Stimulated activated CD4-positive, alpha-beta T cell treated with anti-CD3 and anti-CD28 coated beads, TNF-alpha, amount 100 ng/mL, for 48 hours (primary cell): ENCODE data around the gene ANO2.

Experiments
- DNase-seq, 3 donors: peaks; one replicate each; pipeline ENCODE4 v3.0.0-alpha.2; 2020; ENCODE audit warnings: low read depth in 3 of 3

Gene ANO2

GRCh38 chr12:5723711-5724252 lies 221.3 kb downstream of the ANO2 start:
- DNase-seq = no peak

- no peak for DNase-seq
Observed at GRCh38 chr12:5723071-5723470, 222.0 kb downstream of the ANO2 start.

GRCh38 chr12:5720381-5721005 lies 224.6 kb downstream of the ANO2 start:
- DNase-seq = no peak

- DNase-seq = no peak
Observed at GRCh38 chr12:5718680-5719079, 226.4 kb downstream of the ANO2 start.

- no peak for DNase-seq
Observed at GRCh38 chr12:5718073-5718472, 227.0 kb downstream of the ANO2 start.

GRCh38 chr12:5716976-5717375 lies 228.1 kb downstream of the ANO2 start:
- DNase-seq = no peak

- no peak for DNase-seq
Observed at GRCh38 chr12:5716201-5716600, 228.9 kb downstream of the ANO2 start.

GRCh38 chr12:5715021-5715420 lies 230.0 kb downstream of the ANO2 start:
- no peak for DNase-seq

GRCh38 chr12:5713599-5714081 lies 231.4 kb downstream of the ANO2 start:
- no peak for DNase-seq

- no peak for DNase-seq
Observed at GRCh38 chr12:5710260-5710878, 234.7 kb downstream of the ANO2 start.

- no peak for DNase-seq
Observed at GRCh38 chr12:5708371-5708770, 236.7 kb downstream of the ANO2 start.

GRCh38 chr12:5706247-5706646 lies 238.8 kb downstream of the ANO2 start:
- DNase-seq = no peak

- DNase-seq = no peak
Observed at GRCh38 chr12:5705791-5706190, 239.3 kb downstream of the ANO2 start.

- no peak for DNase-seq
Observed at GRCh38 chr12:5694759-5695409, 250.2 kb downstream of the ANO2 start.

- DNase-seq = no peak
Observed at GRCh38 chr12:5692850-5693249, 252.2 kb downstream of the ANO2 start.

- no peak for DNase-seq
Observed at GRCh38 chr12:5691943-5692342, 253.1 kb downstream of the ANO2 start.

GRCh38 chr12:5690240-5690639 lies 254.8 kb downstream of the ANO2 start:
- no peak for DNase-seq

- no peak for DNase-seq
Observed at GRCh38 chr12:5689773-5690172, 255.3 kb downstream of the ANO2 start.

- DNase-seq = no peak
Observed at GRCh38 chr12:5688226-5688625, 256.8 kb downstream of the ANO2 start.

- DNase-seq = no peak
Observed at GRCh38 chr12:5685935-5686334, 259.1 kb downstream of the ANO2 start.

GRCh38 chr12:5684989-5685388 lies 260.1 kb downstream of the ANO2 start:
- DNase-seq = no peak

- no peak for DNase-seq
Observed at GRCh38 chr12:5682581-5682980, 262.5 kb downstream of the ANO2 start.

GRCh38 chr12:5678176-5678575 lies 266.9 kb downstream of the ANO2 start:
- DNase-seq = no peak
